Sciatic nerve (tissue), 2 donors: ENCODE data around the gene RNASEH2C. TPM values are rescaled to one million over a fixed set of nuclear protein-coding genes. Genes with fewer than 3 reads are reported as not detected.
A peak's percentile ranks its signal among the peaks of the same experiment; 100 is the strongest.
"Not testable (repeated sequence)": the region's sequence is repeated elsewhere in the genome, so short reads cannot be mapped to it uniquely, and the experiment has no call there.

Experiments used
- ATAC-seq: fragments of 200-7000 bp; cut with Tn5 transposase; one replicate; pipeline ENCODE4 v1.9.1; 2020; ENCODE audit warnings: mild to moderate bottlenecking, moderate library complexity
- DNase-seq: peaks from one replicate; pipeline ENCODE4 v3.0.0-alpha.2; 2020; ENCODE audit warnings: low spot score
- intact Hi-C: fragments of 100-400 bp; cut with DNase I; formaldehyde crosslinking; loops from one replicate; pipeline ENCODE4 v1.14.2; 2022
- total RNA-seq: library from RNA; stranded (reverse); fragmentation: NEBNext Ultra II Directional; extraction: Animal tissue kit (Norgen Biotek cat#: 25700); gene quantifications from one replicate; pipeline ENCODE4 v1.2.1, GENCODE V29; 2021
- donor health status: DM: no; HTN: no; CAD: no.
- donor health status: DM: no; HTN: no; CAD: no.

RNASEH2C gene
- total RNA-seq, 1 donor from 2014 or later, result 42.5 TPM

- intact Hi-C loops, result loop anchor here (10.0 kb wide), 1 partner anchor 96 kb away; no protein-coding TSS in a partner anchor
- no peak for ATAC-seq
- DNase-seq, result no peak
These were observed 1.6 kb downstream of the RNASEH2C start for GRCh38 chr11:65718964-65719492.

DNA sequence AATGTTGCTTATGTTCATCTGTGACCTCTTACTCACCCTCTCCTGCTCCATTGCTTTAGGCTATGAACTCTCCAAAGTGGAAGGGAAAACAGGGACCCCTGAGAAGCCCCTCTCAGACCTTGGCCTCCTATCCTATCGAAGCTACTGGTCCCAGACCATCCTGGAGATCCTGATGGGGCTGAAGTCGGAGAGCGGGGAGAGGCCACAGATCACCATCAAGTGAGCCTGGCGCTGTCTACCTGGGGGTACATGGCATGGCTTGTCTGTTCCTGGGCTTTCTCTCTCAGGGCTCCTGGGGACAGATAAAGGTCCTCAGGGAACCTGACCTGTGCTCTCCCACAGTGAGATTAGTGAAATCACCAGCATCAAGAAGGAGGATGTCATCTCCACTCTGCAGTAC, 2.1 kb downstream of the RNASEH2C start:
- ATAC-seq (no peak), DNase-seq (no peak)
- intact Hi-C loops, result loop anchor here (10.0 kb wide), 1 partner anchor 96 kb away; no protein-coding TSS in a partner anchor

- intact Hi-C loops, result loop anchor here (10.0 kb wide), 1 partner anchor 97 kb away; no protein-coding TSS in a partner anchor
- DNase-seq (no peak), ATAC-seq (no peak)
These were observed 2.7 kb downstream of the RNASEH2C start for GRCh38 chr11:65717906-65718305.

DNA sequence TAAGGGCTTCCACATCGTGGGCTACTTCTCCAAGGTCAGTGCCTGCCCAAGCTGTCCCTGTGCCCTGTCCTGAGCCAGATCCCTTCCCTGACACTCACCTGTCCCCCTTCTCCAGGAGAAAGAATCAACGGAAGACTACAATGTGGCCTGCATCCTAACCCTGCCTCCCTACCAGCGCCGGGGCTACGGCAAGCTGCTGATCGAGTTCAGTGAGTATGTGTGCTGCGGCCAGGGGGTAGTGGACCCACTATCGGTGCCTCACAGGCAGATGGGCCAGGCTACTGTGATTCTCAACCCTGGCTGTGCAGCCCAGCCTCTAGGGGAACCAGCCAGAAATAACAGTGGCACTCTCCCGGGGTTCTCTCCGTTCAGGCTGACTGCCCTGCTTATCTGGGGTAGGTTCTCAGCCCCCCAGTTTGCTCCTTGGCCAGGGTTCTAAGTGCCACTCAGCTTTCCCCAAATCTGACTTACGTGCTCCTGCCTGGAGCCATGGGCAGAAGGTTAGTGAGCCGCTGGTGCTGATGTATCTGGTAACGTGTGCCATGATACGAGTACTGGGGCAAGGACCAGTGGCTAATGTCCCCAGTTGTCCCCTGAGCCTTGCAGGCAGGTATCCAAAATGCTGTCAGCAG, 3.7 kb downstream of the RNASEH2C start:
- intact Hi-C loops, result loop anchor here (10.0 kb wide), 1 partner anchor 98 kb away; no protein-coding TSS in a partner anchor
- ATAC-seq (no peak), DNase-seq (no peak)

DNA sequence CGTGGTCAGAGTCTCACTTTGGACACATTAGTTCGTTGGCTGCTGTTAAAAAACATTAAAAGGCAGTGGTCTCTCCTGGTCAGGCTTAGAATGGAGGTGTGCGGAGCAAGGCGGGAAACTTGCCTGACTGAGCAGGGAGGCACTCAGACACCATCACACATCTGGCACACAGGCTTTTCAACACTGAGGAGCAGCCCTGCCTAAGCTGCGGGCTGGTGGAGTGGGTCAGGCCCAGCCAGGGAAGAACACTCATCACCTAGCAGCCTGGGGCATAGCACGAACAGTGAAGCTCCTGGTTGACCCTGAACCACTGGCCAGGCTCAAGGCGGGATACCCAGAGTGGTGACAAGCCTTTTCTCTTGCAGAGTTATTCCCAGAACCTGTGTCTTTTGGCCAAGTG, 4.3 kb downstream of the RNASEH2C start:
- intact Hi-C loops, result loop anchor here (10.0 kb wide), 1 partner anchor 98 kb away; no protein-coding TSS in a partner anchor
- DNase-seq, result no peak

DNA sequence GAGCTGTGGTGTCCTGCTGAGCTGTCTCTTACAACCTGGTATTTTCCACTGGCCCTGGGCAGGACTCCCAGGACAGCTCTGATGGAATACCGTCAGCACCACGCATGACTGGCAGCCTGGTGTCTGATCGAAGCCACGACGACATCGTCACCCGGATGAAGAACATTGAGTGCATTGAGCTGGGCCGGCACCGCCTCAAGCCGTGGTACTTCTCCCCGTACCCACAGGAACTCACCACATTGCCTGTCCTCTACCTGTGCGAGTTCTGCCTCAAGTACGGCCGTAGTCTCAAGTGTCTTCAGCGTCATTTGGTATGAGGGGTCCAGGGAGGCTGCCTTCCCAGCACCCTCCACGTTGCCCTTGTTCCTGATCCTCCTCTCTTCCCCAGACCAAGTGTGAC, 6.2 kb downstream of the RNASEH2C start:
- no peak for ATAC-seq
- intact Hi-C loops, result loop anchor here (5.0 to 10.0 kb wide), 2 partner anchors 87 to 100 kb away; no protein-coding TSS in a partner anchor
- no peak for DNase-seq

More for the DNA sequence above, 4.3 kb downstream of the RNASEH2C start:
- ATAC-seq, result no peak

DNA sequence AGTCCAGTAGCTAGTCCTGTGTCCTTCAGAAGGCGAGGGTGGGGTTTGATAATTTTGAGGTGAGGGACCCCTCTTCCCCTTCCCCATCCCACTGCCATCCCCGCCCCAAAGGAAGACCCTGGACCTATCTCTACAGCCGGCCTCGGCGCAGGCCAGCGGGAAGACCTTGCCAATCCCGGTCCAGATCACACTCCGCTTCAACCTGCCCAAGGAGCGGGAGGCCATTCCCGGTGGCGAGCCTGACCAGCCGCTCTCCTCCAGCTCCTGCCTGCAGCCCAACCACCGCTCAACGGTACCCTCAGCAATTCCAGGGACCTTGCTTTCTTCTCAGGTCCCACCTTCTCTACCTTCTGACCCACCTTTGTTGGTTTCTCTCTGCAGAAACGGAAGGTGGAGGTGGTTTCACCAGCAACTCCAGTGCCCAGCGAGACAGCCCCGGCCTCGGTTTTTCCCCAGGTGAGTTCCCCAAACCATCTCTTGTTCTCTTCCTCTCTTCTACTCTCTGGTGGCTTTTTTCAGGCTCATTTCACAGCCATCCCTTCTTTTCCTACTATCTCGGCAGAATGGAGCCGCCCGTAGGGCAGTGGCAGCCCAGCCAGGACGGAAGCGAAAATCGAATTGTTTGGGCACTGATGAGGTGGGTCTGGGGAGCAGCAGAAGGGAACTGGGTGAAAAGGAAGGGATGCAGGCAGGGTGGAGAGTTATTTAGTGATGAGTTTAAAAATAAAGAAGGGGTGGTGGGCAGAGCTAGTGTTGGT, 7.2 kb downstream of the RNASEH2C start:
- ATAC-seq (no peak), DNase-seq (no peak)
- intact Hi-C loops, result loop anchor here (5.0 to 10.0 kb wide), 2 partner anchors 86 to 101 kb away; no protein-coding TSS in a partner anchor

GRCh38 chr11:65712633-65713076, 7.9 kb downstream of the RNASEH2C start:
- DNase-seq, result no peak
- intact Hi-C loops, result loop anchor here (5.0 to 10.0 kb wide), 2 partner anchors 85 to 102 kb away; no protein-coding TSS in a partner anchor
- ATAC-seq, result no peak

DNA sequence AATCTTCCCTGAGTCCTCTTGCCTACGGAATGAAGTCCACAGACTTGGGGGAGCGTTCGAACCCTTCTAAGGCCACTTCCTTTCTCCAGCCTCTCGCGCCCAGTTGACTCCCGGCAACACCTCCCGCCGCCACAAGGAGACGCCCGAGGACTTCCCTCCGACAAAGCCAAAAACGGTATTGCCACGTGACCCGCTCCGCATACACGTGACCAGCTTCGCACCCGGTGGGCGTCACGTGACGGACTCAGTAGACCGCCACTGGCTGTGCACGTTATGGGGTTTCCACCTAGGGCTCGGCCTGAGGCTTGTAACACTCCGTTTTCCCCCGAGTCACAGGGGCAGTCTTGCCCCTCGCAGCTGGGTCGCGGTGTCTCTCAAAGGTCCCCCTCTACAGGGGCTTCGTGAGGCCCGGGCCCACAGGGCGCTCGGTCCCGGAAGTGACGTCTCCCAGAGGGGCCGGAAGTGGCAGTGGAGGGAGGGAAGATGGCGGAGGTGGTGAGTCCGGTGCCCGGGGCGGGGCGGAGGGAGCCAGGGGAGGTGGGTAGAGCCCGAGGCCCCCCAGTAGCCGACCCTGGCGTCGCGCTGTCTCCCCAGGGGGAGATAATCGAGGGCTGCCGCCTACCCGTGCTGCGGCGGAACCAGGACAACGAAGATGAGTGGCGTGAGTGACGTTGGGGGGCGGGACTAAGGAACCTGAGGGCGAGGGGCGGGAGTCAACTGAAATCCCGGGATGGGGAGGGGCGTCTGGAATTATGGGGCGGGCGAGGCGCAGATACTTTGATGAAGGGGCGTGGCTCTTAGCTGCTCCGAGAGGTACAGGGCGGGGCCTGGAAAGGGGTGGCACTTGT, 8.6 kb downstream of the RNASEH2C start, which contains the start of gene KAT5:
Gene KAT5, plus strand, starts transcription at position 468 of the 848 bp plus-strand sequence. Its CDS starts 16 bp downstream, at position 484.
- peak; percentile 96 for ATAC-seq
- intact Hi-C loops, result loop anchor here (5.0 to 10.0 kb wide), 2 partner anchors 85 to 103 kb away; no protein-coding TSS in a partner anchor
- peak; percentile 100 for DNase-seq

- intact Hi-C loops, result loop anchor here (5.0 to 10.0 kb wide), 2 partner anchors 83 to 104 kb away; no protein-coding TSS in a partner anchor
- no peak for ATAC-seq
- DNase-seq, result no peak
These were observed 10.2 kb downstream of the RNASEH2C start for GRCh38 chr11:65710421-65710820.

DNA sequence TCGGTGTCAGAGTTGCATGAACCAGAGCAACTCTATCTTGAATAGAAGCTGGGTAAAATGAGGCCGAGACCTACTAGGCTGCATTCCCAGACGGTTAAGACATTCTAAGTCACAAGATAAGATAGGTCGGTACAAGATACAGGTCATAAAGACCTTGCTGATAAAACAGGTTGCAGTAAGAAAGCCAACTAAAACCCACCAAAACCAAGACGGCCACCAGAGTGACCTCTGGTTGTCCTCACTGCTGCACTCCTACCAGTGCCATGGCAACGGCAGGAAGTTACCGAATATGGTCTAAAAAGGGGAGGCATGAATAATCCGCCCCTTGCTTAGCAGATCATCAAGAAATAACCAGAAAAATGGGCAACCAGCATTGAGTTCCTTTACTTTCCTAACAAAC, 10.9 kb downstream of the RNASEH2C start:
- ATAC-seq (no peak), DNase-seq (no peak)
- intact Hi-C loops, result loop anchor here (5.0 to 10.0 kb wide), 3 partner anchors 82 to 275 kb away; no protein-coding TSS in a partner anchor

DNA sequence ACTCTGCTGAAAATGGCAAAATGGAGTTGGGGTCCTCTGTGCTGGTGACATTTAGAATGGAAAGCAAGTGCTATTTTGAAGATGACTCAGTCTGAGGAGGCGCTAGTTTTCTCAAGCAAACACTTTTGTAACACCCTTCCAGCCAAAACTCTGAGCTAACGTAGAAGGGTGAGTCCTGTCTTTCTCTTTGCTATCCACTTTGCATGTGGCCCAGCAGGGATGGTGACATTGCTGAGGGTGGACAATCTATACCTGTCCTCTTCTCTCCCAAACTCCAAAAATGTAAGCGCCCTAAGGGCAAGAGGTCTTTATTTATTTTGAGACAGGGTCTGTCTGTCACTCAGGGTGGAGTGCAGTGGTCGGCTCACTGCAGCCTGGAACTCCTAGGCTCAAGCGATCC, 12.1 kb downstream of the RNASEH2C start:
- DNase-seq (no peak), ATAC-seq (no peak)
- intact Hi-C loops, result loop anchor here (10.0 kb wide), 1 partner anchor 276 kb away; no protein-coding TSS in a partner anchor

DNA sequence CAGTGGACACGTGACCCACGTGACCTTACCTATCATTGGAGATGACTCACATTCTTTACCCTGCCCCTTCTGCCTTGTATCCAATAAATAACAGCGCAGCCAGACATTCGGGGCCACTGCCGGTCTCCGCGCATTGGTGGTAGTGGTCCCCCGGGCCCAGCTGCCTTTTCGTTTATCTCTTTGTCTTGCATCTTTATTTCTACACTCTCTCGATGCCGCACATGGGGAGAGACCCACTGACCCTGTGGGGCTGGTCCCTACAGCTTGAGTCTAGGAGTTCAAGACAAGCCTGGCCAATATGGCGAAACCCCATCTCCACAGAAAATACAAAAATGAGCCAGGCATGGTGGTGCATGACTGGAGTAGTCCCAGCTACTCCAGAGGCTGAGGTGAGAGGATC, 13.6 kb downstream of the RNASEH2C start:
- not testable (repeated sequence) for ATAC-seq, DNase-seq
- intact Hi-C loops, result loop anchor here (10.0 kb wide), 1 partner anchor 278 kb away; no protein-coding TSS in a partner anchor

DNA sequence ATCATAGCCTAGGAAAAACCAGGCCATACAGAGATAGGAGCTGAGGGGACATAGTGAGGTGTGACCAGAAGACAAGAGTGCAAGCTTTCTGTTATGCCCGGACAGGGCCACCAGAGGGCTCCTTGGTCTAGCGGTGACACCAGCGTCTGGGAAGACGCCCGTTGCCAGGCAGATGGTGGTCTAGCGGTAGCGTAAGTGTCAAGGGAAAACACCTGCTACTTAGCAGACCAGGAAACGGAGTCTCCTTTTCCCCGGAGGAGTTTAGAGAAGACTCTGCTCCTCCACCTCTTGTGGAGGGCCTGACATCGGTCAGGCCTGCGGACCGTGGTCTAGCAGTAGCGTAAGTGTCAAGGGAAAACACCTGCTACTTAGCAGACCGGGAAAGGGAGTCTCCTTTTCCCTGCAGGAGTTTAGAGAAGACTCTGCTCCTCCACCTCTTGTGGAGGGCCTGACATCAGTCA, 14.3 kb downstream of the RNASEH2C start:
- intact Hi-C loops, result loop anchor here (10.0 kb wide), 1 partner anchor 278 kb away; no protein-coding TSS in a partner anchor
- DNase-seq (peak; percentile 85), ATAC-seq (peak; percentile 38)

DNA sequence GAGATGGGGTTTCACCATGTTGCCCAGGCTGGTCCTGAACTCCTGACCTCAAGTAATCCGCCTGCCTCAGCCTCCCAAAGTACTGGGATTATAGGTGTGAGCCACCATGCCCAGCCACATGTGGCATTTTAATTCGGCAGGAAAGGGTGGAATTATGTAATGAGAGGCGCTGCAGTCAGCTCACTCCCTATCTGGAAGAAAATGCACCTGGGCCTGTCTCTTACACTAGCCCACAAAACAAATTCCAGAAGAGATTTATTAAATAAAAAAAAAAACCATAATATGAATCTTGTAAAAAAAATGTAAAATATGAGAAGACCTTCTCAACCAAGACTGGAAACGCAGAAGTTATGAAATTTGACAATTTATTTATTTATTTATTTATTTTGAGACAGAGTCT, 16.8 kb downstream of the RNASEH2C start:
- no peak for DNase-seq
- no peak for ATAC-seq
- intact Hi-C loops, result loop anchor here (10.0 kb wide), 1 partner anchor 281 kb away; no protein-coding TSS in a partner anchor

- ATAC-seq (no peak), DNase-seq (no peak)
- intact Hi-C loops, result loop anchor here (10.0 kb wide), 1 partner anchor 283 kb away; no protein-coding TSS in a partner anchor
These were observed 18.9 kb downstream of the RNASEH2C start for GRCh38 chr11:65701686-65702085.

DNA sequence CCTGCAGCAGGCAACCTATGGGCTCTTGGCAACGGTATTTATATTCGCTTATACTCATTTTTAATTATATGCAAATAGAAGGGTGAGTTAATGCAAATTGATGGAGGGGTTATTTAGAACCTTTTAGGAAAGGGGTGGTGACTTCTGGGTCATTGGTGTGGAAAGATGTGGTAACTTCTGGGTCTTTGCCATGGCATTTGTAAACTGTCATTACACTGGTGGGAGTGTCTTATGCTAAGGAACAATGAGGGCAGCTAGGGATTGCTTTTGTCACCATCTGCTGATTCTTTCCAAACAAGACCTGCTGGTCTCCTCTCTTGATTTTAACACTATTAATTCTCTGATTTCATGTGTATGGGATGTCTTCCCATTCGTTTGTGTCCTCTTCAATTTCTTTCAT, 20.2 kb downstream of the RNASEH2C start:
- intact Hi-C loops, result loop anchor here (10.0 kb wide), 1 partner anchor 284 kb away; no protein-coding TSS in a partner anchor

GRCh38 chr11:65699306-65699705, 21.3 kb downstream of the RNASEH2C start:
- intact Hi-C loops, result no loop called here
- DNase-seq (no peak), ATAC-seq (no peak)

More for the DNA sequence above, 20.2 kb downstream of the RNASEH2C start:
- DNase-seq (no peak), ATAC-seq (no peak)
